ENCODE data around the gene NR1H4. TPM values are rescaled to one million over a fixed set of nuclear protein-coding genes. Genes with fewer than 3 reads are reported as not detected.

The NR1H4 gene
- total RNA-seq, 1 donor, result under 0.01 TPM

DNA sequence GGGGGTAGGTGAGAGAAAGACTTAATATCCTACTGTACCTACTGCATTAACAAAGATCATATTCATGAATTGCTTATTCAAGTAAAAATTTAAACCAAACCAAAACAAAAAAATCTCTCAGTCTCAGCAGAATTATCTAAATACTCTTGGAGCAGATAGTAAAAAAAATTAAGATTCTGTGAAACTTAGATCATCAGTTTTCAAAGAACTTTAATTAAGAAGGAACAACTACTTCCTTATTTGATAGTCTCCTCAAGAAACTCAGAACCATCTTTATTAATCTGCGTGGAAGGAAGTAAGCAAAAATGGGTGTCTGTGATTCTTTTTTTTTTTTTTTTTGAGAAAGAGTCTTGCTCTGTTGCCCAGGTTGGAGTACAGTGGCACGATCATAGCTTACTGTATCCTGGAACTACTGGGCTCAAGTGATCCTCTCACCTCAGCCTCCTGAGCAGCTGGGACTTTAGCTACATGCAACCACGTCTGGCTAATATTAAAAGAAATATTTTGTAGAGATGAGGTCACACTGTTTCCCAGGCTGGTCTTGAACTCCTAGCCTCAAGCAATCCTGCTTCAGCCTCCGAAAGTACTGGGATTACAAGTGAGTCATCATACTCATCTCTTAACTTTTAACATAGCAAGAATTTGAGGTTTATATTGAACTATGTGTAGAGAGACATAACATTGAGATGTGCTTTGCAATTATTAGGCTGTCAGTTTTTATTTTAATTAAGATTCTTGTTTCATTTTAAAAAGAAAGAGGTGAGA, 137.2 kb downstream of the NR1H4 start:
- no peak for TF ChIP-seq CTCF (IDR thresholded peaks at IDR 0.05; ENCODE audit: insufficient read depth, low read depth, low read length)
- no peak overlapping the region for H3K4me3 ChIP-seq (ENCODE audit: low read depth, low read length)
- DNase-seq (ENCODE audit: low read depth), result no peak

DNA sequence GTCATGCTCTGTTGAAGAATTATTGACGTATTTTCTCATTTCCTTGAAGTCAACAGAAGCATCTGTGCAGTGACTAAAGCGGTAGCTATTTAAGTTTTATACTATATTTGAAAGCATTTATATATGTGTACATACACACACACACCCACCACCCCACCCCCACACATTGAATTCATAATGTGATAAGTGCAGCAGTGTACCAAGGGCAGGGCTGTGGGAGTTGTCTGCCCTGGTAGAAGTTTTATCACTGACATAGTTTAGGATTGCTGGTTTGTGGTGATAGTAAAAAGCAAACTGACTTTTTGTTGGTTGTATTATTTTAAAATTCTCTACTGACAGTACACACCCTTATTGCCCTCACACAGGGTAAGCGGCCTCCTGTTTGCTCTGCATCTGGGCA, 138.9 kb downstream of the NR1H4 start:
- H3K4me3 ChIP-seq (ENCODE audit: low read depth, low read length), result no peak overlapping the region
- no peak for TF ChIP-seq CTCF (IDR thresholded peaks at IDR 0.05; ENCODE audit: insufficient read depth, low read depth, low read length)
- no peak for DNase-seq (ENCODE audit: low read depth)

Small RNA genes within 50 kb of the gene (small RNA-seq; reads per million reads assigned to genes)
- not detected for gene AC010200.2

Other genes with a start within 250 kb of the NR1H4 start
- gene DEPDC4, start 206.8 kb upstream of the NR1H4 start, total RNA-seq, result 0.64 and 1.7 TPM in 2 replicates
- gene SCYL2, start 206.7 kb upstream of the NR1H4 start, total RNA-seq, result 58.6 and 76.0 TPM in 2 replicates
- not detected in 2 replicates for gene SLC17A8, start 116.8 kb upstream of the NR1H4 start, total RNA-seq
- 24.5 and 38.0 TPM in 2 replicates for gene GAS2L3, start 99.8 kb downstream of the NR1H4 start, total RNA-seq

All from fibroblast of villous mesenchyme (primary cell).